CD4-positive, CD25-positive, alpha-beta regulatory T cell (primary cell): Measurements from ENCODE around the gene MMP24. TPM values are rescaled to one million over a fixed set of nuclear protein-coding genes. Genes with fewer than 3 reads are reported as not detected.
"Not testable (repeated sequence)": the region's sequence is repeated elsewhere in the genome, so short reads cannot be mapped to it uniquely, and the experiment has no call there.

ENCODE experiments used
- ATAC-seq, 2 donors: fragments of 150-1000 bp; cut with Tn5 transposase; one replicate each; pipeline ENCODE4 v1.10.0; 2021; ENCODE audit warnings: low read depth in 2 of 2, moderate number of reproducible peaks in 2 of 2, moderate library complexity in 1 of 2
- DNase-seq, 3 donors: peaks; one replicate each; pipeline versions ENCODE4 v3.0.0 to v3.0.0-alpha.2; 2012 to 2022; ENCODE audit warnings: mixed read lengths in 1 of 3
- H3K27ac ChIP-seq: one replicate; pipeline ENCODE4 v1.7.0; 2013; ENCODE audit warnings: mild to moderate bottlenecking, low read length; ENCODE audit not compliant: insufficient read depth, poor library complexity, severe bottlenecking
- H3K27me3 ChIP-seq: one replicate; pipeline ENCODE4 v1.7.0; 2013; ENCODE audit warnings: low read length; ENCODE audit not compliant: control insufficient read depth, insufficient read depth
- H3K36me3 ChIP-seq: one replicate; pipeline ENCODE4 v1.7.0; 2013; ENCODE audit warnings: mild to moderate bottlenecking, low read length, moderate library complexity; ENCODE audit not compliant: control insufficient read depth, insufficient read depth
- H3K4me1 ChIP-seq: 2 replicates; pipeline ENCODE4 v1.7.0; 2013; ENCODE audit warnings: mild to moderate bottlenecking, low read length; ENCODE audit not compliant: insufficient read depth, control insufficient read depth, poor library complexity, severe bottlenecking
- H3K4me3 ChIP-seq: one replicate; pipeline ENCODE4 v1.7.0; 2013; ENCODE audit warnings: low read depth, mild to moderate bottlenecking, low read length, moderate library complexity
- H3K9me3 ChIP-seq, 2 experiments: 1 replicate in 1 of 2; 2 replicates in 1 of 2; pipeline ENCODE4 v1.7.0; 2013; ENCODE audit warnings: low read length in 2 of 2, mild to moderate bottlenecking in 1 of 2, moderate library complexity in 1 of 2; ENCODE audit not compliant: control insufficient read depth in 2 of 2
- H3K27ac Mint-ChIP-seq, 3 donors: one replicate each; pipeline ENCODE4 v1.8.0; 2020 to 2022; ENCODE audit warnings: mild to moderate bottlenecking in 3 of 3, mixed read lengths in 3 of 3, moderate library complexity in 2 of 3
- H3K27me3 Mint-ChIP-seq: one replicate; pipeline ENCODE4 v1.8.0; 2022; ENCODE audit warnings: mild to moderate bottlenecking, mixed read lengths
- H3K36me3 Mint-ChIP-seq: one replicate; pipeline ENCODE4 v1.8.0; 2020; ENCODE audit warnings: mixed read lengths
- H3K4me1 Mint-ChIP-seq, 4 donors: one replicate each; pipeline ENCODE4 v1.8.0; 2020 to 2022; ENCODE audit warnings: mixed read lengths in 4 of 4, mild to moderate bottlenecking in 1 of 4
- H3K4me3 Mint-ChIP-seq, 4 donors: one replicate each; pipeline ENCODE4 v1.8.0; 2020 to 2022; ENCODE audit warnings: mild to moderate bottlenecking in 4 of 4, mixed read lengths in 4 of 4, moderate library complexity in 3 of 4
- H3K9me3 Mint-ChIP-seq, 7 donors: one replicate each; pipeline ENCODE4 v1.8.0; 2020 to 2022; ENCODE audit warnings: mixed read lengths in 7 of 7, mild to moderate bottlenecking in 3 of 7, moderate library complexity in 2 of 7
- polyA plus RNA-seq, 4 donors: library from polyadenylated mRNA; unstranded; fragments of 300-500 nt; fragmentation: Illumina TruSeq; gene quantifications; one replicate each; pipeline ENCODE4 v1.2.3, GENCODE V29; 2021
- total RNA-seq: library from RNA; stranded (reverse); gene quantifications from one replicate; pipeline ENCODE4 v1.2.3, GENCODE V29; 2022

The MMP24 gene
- total and polyA plus RNA-seq, 5 donors from 2014 or later: 0.05 to 0.16 (median 0.09) TPM; not detected in 1

DNA sequence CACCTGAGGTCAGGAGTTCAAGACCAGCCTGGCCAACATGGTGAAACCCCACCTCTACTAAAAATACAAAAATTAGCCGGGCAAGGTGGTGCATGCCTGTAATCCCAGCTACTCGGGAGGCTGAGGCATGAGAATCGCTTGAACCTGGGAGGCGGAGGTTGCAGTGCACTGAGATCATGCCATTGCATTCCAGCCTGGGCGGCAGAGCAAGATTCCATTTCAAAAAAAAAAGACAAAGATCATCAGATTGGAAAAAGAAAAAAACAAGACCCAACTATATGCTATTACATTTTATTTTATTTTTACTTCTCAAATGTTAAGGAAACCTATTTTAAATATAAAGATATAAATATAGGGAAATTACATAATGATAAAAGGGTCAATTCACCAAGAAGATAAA, 25.0 kb upstream of the MMP24 start:
- Mint-ChIP-seq H3K36me3 (peaks cover 23% of the 10 kb centered on the region), H3K9me3 (peaks cover 0 to 13% (median 5%) of the 10 kb centered on the region in 7 donors)
- not testable (repeated sequence) for ATAC-seq, H3K4me1 ChIP-seq, H3K4me3 ChIP-seq, H3K4me1 Mint-ChIP-seq, H3K27ac Mint-ChIP-seq, H3K9me3 ChIP-seq, H3K27me3 Mint-ChIP-seq, DNase-seq, H3K27me3 ChIP-seq, H3K4me3 Mint-ChIP-seq, H3K27ac ChIP-seq, H3K36me3 ChIP-seq

DNA sequence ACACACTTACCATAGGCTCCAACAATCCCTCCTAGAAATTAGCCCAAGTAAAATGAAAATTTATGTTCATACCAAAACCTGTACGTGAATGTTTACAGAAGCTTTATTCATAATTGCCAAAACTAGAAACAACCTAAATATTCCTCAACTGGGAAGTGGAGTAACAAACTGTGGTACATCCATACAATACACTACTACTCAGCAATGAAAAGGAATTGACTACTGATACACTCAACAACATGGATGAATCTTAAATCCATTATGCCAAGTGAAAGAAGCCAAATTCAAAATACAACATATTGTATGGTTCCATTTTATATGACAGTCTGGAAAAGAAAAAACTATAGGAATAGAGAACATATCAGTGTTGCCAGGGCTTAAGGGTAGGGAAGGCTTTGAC, 19.7 kb upstream of the MMP24 start:
- H3K27ac Mint-ChIP-seq: peak overlapping the region in 1 of 3 donors; percentile 12

DNA sequence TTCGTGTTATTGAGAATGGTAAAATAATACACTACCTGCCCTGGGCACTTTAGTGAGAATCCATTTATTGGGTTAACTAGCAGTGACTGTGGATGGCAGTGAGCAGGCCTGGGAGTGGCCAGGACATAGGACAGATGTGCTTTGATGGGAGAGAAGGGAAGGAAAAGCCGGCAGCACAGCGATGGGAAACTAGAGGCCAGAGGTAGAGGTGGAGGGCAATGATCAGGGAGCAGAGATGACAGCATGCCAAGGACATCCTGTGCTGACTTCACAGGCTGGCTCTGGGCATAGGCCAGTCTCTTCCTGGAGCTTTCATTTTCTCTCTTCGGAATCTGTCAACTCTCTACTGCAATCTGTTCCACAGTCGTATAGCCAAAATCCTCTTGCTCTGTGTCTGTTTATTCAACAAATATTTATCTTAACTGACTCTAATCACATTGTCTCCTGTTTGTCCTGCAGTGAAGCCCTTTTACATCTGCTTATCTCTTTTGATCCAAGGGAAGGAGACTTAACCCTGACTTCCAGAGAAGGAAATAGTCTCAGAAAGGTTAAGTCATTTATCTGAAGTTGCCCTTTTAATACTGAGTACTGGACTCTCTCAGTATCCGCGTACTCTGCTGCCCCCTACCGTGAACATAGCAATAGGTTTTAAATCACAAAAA, 18.4 kb upstream of the MMP24 start:
- Mint-ChIP-seq H3K4me3 (no peak overlapping the region), H3K36me3 (peaks cover 3% of the 10 kb centered on the region), H3K27ac (no peak overlapping the region), H3K9me3 (no peaks in the 10 kb centered on the region), H3K4me1 (no peaks in the 10 kb centered on the region), H3K27me3 (no peaks in the 10 kb centered on the region)
- Histone ChIP-seq H3K27ac (no peak overlapping the region), H3K9me3 (no peaks in the 10 kb centered on the region), H3K4me1 (no peaks in the 10 kb centered on the region), H3K4me3 (no peak overlapping the region), H3K36me3 (no peaks in the 10 kb centered on the region), H3K27me3 (no peaks in the 10 kb centered on the region)
- peak; percentile 61 to 74 for ATAC-seq
- DNase-seq: peak; percentile 58 to 85 (median 74)

More for the DNA sequence above, 19.7 kb upstream of the MMP24 start:
- DNase-seq: no peak
- H3K4me3 Mint-ChIP-seq: no peak overlapping the region
- H3K9me3 Mint-ChIP-seq: no peaks in the 10 kb centered on the region
- Histone ChIP-seq H3K4me3 (no peak overlapping the region), H3K27me3 (no peaks in the 10 kb centered on the region), H3K4me1 (no peaks in the 10 kb centered on the region), H3K36me3 (no peaks in the 10 kb centered on the region), H3K9me3 (no peaks in the 10 kb centered on the region), H3K27ac (no peak overlapping the region)
- no peaks in the 10 kb centered on the region for H3K27me3 Mint-ChIP-seq
- H3K36me3 Mint-ChIP-seq: peaks cover 3% of the 10 kb centered on the region
- H3K4me1 Mint-ChIP-seq: no peaks in the 10 kb centered on the region
- no peak for ATAC-seq

DNA sequence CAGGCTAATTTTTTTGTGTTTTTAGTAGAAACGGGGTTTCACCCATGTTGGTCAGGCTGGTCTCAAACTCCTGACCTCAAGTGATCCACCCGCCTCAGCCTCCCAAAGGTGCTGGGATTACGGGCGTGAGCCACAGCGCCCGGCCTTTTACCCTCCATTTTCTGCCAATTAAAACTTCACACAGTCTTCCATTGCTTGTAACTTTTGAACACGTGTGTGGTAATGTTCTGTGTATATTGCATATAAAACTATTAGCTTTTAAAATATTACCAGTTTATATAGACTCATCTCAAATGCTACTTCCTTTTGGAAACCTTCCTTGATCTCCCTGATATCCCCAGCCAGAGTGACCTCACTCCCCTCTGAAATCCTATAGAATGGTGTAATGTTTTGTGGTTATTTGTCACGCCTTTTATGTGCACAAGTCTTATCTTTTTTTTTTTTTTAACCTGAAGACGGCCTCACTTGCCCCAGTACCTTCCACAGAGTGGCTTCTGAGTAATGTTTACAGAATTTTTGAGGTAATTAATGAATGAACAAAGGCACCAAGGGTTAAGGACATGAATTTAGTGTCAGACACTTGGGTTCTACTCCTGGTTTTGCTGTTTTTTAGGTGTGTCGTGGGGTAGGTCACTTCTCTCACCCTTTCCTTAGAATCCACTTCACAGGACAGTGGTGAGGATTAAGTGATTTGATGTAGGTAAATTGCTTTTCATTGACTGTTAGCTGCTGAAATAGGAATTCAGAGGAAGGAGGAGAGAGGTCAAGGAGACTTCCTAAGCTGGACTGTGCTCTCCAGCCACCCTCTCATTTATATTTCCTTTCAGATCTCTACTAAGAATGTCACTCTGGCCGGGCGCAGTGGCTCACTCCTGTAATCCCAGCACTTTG, 11.2 kb upstream of the MMP24 start:
- no peak overlapping the region for H3K4me3 ChIP-seq
- H3K4me3 Mint-ChIP-seq: no peak overlapping the region
- no peaks in the 10 kb centered on the region for H3K9me3 ChIP-seq
- no peak overlapping the region for H3K27ac Mint-ChIP-seq
- H3K27me3 Mint-ChIP-seq: no peaks in the 10 kb centered on the region
- H3K36me3 Mint-ChIP-seq: peaks cover 25% of the 10 kb centered on the region
- peaks cover 0 to 3% (median 0%) of the 10 kb centered on the region in 4 donors for H3K4me1 Mint-ChIP-seq
- no peak for DNase-seq
- no peaks in the 10 kb centered on the region for H3K27me3 ChIP-seq
- H3K27ac ChIP-seq: no peak overlapping the region
- peaks cover 0 to 2% (median 0%) of the 10 kb centered on the region in 7 donors for H3K9me3 Mint-ChIP-seq
- no peak for ATAC-seq
- H3K36me3 ChIP-seq: peaks cover 2% of the 10 kb centered on the region
- H3K4me1 ChIP-seq: no peaks in the 10 kb centered on the region

DNA sequence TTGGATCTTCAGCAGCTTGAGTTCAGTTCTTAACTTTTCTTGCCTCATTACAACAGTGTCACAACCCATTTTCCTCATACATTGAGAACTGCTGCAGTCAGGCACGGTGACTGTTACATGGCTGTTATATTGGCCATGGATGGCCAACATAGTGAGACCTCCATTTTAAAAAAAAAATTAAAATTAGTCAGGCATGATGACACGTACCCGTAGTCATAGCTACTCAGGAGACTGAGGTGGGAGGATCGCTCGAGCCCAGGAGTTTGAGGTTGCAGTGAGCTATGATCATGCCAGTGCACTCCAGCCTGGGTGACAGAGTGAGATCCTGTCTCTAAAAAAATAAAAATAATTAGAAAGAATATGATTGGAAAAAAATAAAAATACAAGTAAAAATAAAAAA, 9.9 kb upstream of the MMP24 start:
- no peak for ATAC-seq
- Mint-ChIP-seq H3K36me3 (peaks cover 25% of the 10 kb centered on the region), H3K9me3 (peaks cover 0 to 2% (median 0%) of the 10 kb centered on the region in 7 donors), H3K27me3 (no peaks in the 10 kb centered on the region), H3K27ac (no peak overlapping the region), H3K4me3 (no peak overlapping the region), H3K4me1 (peaks cover 0 to 3% (median 0%) of the 10 kb centered on the region in 4 donors)
- Histone ChIP-seq H3K36me3 (peaks cover 2% of the 10 kb centered on the region), H3K4me1 (no peaks in the 10 kb centered on the region), H3K9me3 (no peaks in the 10 kb centered on the region), H3K4me3 (no peak overlapping the region), H3K27ac (no peak overlapping the region), H3K27me3 (no peaks in the 10 kb centered on the region)
- no peak for DNase-seq

DNA sequence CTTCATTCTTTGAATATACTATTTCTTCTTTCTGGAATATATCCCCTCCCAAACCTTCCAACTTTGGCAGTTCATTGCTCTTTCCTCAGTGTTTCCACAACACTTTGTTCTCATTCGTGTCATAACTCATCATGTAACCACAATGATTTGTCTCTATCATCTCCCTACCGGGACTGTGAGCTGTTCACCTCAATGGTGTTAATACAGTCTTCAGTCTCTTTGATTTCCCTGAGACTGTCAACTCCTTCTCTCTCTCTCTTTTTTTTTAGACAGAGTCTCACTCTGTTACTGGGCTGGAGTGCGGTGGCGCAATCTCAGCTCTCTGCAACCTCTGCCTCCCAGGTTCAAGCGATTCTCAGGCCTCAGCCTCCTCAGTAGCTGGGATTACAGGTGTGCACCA, 2.5 kb upstream of the MMP24 start:
- no peaks in the 10 kb centered on the region for H3K4me1 ChIP-seq
- no peaks in the 10 kb centered on the region for H3K9me3 ChIP-seq
- H3K36me3 Mint-ChIP-seq: peaks cover 11% of the 10 kb centered on the region
- H3K4me3 Mint-ChIP-seq: no peak overlapping the region
- peaks cover 43% of the 10 kb centered on the region for H3K27me3 Mint-ChIP-seq
- H3K27ac Mint-ChIP-seq: no peak overlapping the region
- no peak for DNase-seq
- peaks cover 26% of the 10 kb centered on the region for H3K27me3 ChIP-seq
- no peak for ATAC-seq
- H3K36me3 ChIP-seq: no peaks in the 10 kb centered on the region
- H3K4me3 ChIP-seq: no peak overlapping the region
- no peak overlapping the region for H3K27ac ChIP-seq
- peaks cover 0 to 11% (median 6%) of the 10 kb centered on the region in 7 donors for H3K9me3 Mint-ChIP-seq
- H3K4me1 Mint-ChIP-seq: peaks cover 0 to 10% (median 5%) of the 10 kb centered on the region in 4 donors

DNA sequence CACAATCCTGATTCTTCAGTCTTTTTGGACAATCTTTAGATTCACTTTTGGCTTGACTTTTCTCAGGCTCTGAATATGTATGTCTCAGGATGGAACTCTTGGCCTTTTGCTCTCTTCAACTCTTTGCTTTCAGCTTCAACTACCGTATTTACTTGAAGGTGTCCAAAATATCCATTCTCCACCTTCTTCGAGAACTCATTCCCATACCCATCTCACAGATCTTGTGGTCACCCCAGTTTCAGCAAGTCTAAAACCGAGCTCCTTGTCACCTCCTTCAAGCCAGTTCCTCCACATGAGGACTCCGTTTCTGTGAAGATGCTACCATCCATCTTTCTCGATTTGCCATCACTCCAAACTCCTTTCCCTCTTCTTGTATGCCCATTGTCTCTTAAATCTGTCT, 2.0 kb upstream of the MMP24 start:
- no peaks in the 10 kb centered on the region for H3K9me3 ChIP-seq
- H3K36me3 ChIP-seq: no peaks in the 10 kb centered on the region
- peaks cover 0 to 10% (median 5%) of the 10 kb centered on the region in 4 donors for H3K4me1 Mint-ChIP-seq
- peaks cover 14% of the 10 kb centered on the region for H3K36me3 Mint-ChIP-seq
- H3K27me3 Mint-ChIP-seq: peaks cover 49% of the 10 kb centered on the region
- H3K27ac ChIP-seq: no peak overlapping the region
- DNase-seq (no peak), ATAC-seq (no peak)
- no peak overlapping the region for H3K27ac Mint-ChIP-seq
- no peak overlapping the region for H3K4me3 Mint-ChIP-seq
- H3K27me3 ChIP-seq: peaks cover 28% of the 10 kb centered on the region
- H3K4me1 ChIP-seq: no peaks in the 10 kb centered on the region
- peaks cover 0 to 12% (median 6%) of the 10 kb centered on the region in 7 donors for H3K9me3 Mint-ChIP-seq
- no peak overlapping the region for H3K4me3 ChIP-seq
